WTC11 (cell line): Measurements from ENCODE around the gene NHERF1.

Experiments used
- ATF1 ChIP-seq: sonication (generic); formaldehyde crosslinking; IDR thresholded peaks from 2 replicates; pipeline ENCODE4 v1.8.1; 2023; ENCODE audit warnings: mild to moderate bottlenecking, moderate library complexity, missing genetic modification reagents
- CBFB ChIP-seq: sonication (generic); formaldehyde crosslinking; IDR thresholded peaks from 2 replicates; pipeline ENCODE4 v1.8.1; 2022; ENCODE audit warnings: mild to moderate bottlenecking, low read depth, missing genetic modification reagents
- ELF4 ChIP-seq: sonication (generic); formaldehyde crosslinking; IDR thresholded peaks from 2 replicates; pipeline ENCODE4 v1.8.1; 2022; ENCODE audit warnings: low read depth, mild to moderate bottlenecking, moderate library complexity, missing genetic modification reagents
- MXD4 ChIP-seq: fragments of 250-450 bp; sonication (Bioruptor Pico); IDR thresholded peaks from 2 replicates; pipeline ENCODE4 v1.8.0; 2021; ENCODE audit warnings: mild to moderate bottlenecking, moderate library complexity, borderline replicate concordance
- SP1 ChIP-seq: sonication (generic); formaldehyde crosslinking; conservative IDR thresholded peaks from 2 replicates; pipeline ENCODE4 v1.8.1; 2022; ENCODE audit warnings: missing genetic modification reagents
- TF ChIP-seq, protein P1 (sequence below): fragments of 200-600 bp; IDR thresholded peaks from 2 replicates; pipeline ENCODE4 v1.8.0; 2022; ENCODE audit warnings: antibody characterized with exemption
- TF ChIP-seq, protein P2 (sequence below): sonication (generic); formaldehyde crosslinking; IDR thresholded peaks from 2 replicates; pipeline ENCODE4 v1.8.1; 2023; ENCODE audit warnings: mild to moderate bottlenecking, missing genetic modification reagents, moderate library complexity
- TF ChIP-seq, protein P3 (sequence below): sonication (generic); formaldehyde crosslinking; IDR thresholded peaks from 2 replicates; pipeline ENCODE4 v1.8.0; 2023; ENCODE audit warnings: missing genetic modification reagents
- TF ChIP-seq, protein P4 (sequence below): sonication (generic); formaldehyde crosslinking; IDR thresholded peaks from 2 replicates; pipeline ENCODE4 v1.8.0; 2023; ENCODE audit warnings: missing genetic modification reagents, mild to moderate bottlenecking, borderline replicate concordance
- TF ChIP-seq, protein P5 (sequence below): fragments of 250-450 bp; sonication (Bioruptor Pico); IDR thresholded peaks from 2 replicates; pipeline ENCODE4 v1.9.0; 2021; ENCODE audit warnings: moderate library complexity, mild to moderate bottlenecking, inconsistent platforms, borderline replicate concordance
- TF ChIP-seq, protein P6 (sequence below): sonication (generic); formaldehyde crosslinking; conservative IDR thresholded peaks from 2 replicates; pipeline ENCODE4 v1.8.1; 2023; ENCODE audit warnings: mild to moderate bottlenecking, low read depth, missing genetic modification reagents, moderate library complexity

DNA sequence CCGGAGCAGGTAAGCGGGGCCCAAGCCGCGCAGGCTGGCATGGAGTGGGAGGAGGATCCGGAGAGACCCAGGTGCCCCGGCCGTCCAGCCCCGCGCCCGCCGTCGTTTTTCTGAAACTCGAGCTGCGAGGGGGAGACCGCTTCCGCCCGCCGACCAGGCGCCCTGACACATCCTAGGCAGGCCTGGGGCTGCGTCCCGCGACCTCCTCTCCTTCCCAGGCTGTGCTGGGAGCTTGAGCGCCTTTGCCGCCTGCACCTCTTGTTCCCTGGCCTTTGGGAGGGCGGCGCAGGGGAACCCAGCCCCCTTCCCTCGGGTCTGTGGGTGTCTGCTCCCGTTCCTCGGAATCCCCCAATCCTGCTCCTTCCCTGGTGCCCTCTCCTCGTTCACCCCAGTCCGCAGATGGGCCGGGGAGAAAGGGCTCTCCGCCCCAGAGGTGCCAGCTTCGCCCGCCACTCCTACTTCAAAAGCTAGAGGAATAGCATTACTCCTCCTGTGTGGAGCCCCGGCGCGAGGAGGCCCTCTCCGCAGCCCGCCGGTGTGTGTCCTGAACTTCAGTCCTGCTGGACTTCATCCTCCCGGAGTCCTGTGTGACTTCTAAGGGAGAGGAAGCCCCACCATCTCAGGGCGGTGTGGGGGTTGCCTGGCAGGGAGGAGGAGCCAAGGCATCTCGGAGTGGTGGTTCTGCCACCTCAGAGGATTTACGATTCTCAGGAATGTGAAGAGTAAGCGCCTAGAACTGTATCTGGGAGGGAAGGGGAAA is 1.0 kb downstream of the NHERF1 start:
- TF ChIP-seq, protein P1, sequence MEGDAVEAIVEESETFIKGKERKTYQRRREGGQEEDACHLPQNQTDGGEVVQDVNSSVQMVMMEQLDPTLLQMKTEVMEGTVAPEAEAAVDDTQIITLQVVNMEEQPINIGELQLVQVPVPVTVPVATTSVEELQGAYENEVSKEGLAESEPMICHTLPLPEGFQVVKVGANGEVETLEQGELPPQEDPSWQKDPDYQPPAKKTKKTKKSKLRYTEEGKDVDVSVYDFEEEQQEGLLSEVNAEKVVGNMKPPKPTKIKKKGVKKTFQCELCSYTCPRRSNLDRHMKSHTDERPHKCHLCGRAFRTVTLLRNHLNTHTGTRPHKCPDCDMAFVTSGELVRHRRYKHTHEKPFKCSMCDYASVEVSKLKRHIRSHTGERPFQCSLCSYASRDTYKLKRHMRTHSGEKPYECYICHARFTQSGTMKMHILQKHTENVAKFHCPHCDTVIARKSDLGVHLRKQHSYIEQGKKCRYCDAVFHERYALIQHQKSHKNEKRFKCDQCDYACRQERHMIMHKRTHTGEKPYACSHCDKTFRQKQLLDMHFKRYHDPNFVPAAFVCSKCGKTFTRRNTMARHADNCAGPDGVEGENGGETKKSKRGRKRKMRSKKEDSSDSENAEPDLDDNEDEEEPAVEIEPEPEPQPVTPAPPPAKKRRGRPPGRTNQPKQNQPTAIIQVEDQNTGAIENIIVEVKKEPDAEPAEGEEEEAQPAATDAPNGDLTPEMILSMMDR: no peak
- no peak for TF ChIP-seq SP1 (CRISPR knock-in tag)
- TF ChIP-seq, protein P2, sequence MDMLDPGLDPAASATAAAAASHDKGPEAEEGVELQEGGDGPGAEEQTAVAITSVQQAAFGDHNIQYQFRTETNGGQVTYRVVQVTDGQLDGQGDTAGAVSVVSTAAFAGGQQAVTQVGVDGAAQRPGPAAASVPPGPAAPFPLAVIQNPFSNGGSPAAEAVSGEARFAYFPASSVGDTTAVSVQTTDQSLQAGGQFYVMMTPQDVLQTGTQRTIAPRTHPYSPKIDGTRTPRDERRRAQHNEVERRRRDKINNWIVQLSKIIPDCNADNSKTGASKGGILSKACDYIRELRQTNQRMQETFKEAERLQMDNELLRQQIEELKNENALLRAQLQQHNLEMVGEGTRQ (CRISPR knock-in tag): no peak
- TF ChIP-seq MXD4 (CRISPR knock-in tag): no peak
- no peak for TF ChIP-seq ELF4 (CRISPR knock-in tag)
- TF ChIP-seq, protein P3, sequence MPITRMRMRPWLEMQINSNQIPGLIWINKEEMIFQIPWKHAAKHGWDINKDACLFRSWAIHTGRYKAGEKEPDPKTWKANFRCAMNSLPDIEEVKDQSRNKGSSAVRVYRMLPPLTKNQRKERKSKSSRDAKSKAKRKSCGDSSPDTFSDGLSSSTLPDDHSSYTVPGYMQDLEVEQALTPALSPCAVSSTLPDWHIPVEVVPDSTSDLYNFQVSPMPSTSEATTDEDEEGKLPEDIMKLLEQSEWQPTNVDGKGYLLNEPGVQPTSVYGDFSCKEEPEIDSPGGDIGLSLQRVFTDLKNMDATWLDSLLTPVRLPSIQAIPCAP (CRISPR knock-in tag): no peak
- TF ChIP-seq, protein P4, sequence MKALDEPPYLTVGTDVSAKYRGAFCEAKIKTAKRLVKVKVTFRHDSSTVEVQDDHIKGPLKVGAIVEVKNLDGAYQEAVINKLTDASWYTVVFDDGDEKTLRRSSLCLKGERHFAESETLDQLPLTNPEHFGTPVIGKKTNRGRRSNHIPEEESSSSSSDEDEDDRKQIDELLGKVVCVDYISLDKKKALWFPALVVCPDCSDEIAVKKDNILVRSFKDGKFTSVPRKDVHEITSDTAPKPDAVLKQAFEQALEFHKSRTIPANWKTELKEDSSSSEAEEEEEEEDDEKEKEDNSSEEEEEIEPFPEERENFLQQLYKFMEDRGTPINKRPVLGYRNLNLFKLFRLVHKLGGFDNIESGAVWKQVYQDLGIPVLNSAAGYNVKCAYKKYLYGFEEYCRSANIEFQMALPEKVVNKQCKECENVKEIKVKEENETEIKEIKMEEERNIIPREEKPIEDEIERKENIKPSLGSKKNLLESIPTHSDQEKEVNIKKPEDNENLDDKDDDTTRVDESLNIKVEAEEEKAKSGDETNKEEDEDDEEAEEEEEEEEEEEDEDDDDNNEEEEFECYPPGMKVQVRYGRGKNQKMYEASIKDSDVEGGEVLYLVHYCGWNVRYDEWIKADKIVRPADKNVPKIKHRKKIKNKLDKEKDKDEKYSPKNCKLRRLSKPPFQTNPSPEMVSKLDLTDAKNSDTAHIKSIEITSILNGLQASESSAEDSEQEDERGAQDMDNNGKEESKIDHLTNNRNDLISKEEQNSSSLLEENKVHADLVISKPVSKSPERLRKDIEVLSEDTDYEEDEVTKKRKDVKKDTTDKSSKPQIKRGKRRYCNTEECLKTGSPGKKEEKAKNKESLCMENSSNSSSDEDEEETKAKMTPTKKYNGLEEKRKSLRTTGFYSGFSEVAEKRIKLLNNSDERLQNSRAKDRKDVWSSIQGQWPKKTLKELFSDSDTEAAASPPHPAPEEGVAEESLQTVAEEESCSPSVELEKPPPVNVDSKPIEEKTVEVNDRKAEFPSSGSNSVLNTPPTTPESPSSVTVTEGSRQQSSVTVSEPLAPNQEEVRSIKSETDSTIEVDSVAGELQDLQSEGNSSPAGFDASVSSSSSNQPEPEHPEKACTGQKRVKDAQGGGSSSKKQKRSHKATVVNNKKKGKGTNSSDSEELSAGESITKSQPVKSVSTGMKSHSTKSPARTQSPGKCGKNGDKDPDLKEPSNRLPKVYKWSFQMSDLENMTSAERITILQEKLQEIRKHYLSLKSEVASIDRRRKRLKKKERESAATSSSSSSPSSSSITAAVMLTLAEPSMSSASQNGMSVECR (CRISPR knock-in tag): 0 out of 2 replicates have a peak, but pooled peaks have one; percentile 26
- TF ChIP-seq, protein P5, sequence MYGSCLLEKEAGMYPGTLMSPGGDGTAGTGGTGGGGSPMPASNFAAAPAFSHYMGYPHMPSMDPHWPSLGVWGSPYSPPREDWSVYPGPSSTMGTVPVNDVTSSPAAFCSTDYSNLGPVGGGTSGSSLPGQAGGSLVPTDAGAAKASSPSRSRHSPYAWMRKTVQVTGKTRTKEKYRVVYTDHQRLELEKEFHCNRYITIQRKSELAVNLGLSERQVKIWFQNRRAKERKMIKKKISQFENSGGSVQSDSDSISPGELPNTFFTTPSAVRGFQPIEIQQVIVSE (CRISPR knock-in tag): no peak
- 0 out of 2 replicates have a peak, but pooled peaks have one; percentile 69 for TF ChIP-seq CBFB (CRISPR knock-in tag)
- TF ChIP-seq, protein P6, sequence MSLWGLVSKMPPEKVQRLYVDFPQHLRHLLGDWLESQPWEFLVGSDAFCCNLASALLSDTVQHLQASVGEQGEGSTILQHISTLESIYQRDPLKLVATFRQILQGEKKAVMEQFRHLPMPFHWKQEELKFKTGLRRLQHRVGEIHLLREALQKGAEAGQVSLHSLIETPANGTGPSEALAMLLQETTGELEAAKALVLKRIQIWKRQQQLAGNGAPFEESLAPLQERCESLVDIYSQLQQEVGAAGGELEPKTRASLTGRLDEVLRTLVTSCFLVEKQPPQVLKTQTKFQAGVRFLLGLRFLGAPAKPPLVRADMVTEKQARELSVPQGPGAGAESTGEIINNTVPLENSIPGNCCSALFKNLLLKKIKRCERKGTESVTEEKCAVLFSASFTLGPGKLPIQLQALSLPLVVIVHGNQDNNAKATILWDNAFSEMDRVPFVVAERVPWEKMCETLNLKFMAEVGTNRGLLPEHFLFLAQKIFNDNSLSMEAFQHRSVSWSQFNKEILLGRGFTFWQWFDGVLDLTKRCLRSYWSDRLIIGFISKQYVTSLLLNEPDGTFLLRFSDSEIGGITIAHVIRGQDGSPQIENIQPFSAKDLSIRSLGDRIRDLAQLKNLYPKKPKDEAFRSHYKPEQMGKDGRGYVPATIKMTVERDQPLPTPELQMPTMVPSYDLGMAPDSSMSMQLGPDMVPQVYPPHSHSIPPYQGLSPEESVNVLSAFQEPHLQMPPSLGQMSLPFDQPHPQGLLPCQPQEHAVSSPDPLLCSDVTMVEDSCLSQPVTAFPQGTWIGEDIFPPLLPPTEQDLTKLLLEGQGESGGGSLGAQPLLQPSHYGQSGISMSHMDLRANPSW: no peak
- no peak for TF ChIP-seq ATF1 (CRISPR knock-in tag)
